ENCODE results near the gene RC3H1.
"Not testable (repeated sequence)": the region's sequence is repeated elsewhere in the genome, so short reads cannot be mapped to it uniquely, and the experiment has no call there.

The RC3H1 gene

DNA sequence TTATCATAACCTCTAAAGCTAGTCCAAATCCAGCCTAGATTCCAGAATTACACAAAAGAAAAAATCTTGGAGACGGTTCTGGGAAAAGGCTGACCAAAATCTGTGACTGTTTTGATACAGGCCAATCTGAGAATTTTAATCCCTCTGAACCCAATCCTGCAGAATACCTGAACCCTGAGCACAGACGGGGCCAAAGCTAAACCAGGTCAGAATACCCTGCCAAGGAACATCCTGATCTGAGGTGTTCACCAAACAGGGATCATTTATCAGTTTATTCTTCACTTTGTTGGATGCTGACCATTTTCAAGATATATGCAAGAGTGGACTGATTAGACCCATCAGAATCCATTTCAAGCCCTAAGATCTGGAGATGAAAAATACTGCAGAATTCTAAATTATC, 3.6 kb downstream of the RC3H1 start:
- DNase-seq, result no peak

DNA sequence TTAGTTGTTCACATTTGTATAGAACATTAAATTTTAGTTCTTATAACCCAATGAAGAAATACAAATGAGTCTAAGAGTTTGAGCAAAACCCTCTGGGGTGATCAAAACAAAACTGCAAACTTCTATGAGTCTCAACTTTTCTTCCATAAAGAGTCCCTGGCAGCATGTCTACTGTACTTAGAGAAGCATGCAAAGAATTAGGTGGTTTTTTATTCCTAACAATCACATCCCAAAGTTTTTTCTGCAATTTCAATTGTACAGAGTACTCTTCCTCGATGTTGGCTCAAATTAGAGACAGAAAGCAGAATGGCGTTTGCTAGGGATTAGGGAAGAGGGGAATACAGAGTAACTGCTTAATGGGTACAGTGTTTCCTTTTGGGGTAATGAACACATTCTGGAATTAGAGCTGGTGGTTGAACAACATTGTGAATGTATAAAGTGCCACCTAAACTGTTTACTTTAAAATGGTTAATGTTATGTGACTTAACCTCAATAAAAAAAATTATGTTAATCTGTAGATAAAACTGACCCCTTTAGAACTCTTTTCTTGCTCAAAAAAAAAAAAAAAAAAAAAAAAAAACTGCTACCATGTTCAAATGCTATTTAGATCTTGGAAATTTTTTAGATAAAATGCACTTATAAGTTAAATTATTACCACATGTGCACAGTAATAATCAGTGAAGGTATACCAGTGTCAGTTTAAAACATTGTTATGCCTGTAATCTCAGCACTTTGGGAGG, 4.8 kb downstream of the RC3H1 start:
- DNase-seq, result no peak

DNA sequence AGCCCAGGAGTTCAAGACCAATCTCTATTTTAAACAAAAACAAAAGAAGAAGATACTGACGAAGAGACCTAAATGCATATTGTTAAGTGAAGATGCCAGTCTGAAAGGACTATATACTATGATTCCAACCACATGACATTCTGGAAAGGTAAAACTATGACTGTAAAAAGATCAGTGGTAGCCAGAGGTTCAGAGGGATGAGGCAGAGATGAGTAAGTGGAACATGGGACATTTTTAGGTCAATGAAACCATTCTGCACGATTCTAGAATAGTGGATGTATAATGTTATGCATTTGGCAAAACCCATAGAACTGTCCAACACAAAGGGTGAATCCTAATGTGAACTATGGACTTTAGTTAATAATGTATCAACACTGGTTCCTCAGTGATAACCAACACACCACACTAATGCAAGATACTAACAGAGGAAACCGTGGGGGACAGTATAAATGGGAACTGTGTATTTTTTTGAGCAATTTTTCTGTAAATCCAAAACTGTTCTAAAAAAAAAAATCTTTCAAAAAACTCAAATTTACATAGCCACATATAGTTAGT, 8.2 kb downstream of the RC3H1 start:
- no peak for DNase-seq

DNA sequence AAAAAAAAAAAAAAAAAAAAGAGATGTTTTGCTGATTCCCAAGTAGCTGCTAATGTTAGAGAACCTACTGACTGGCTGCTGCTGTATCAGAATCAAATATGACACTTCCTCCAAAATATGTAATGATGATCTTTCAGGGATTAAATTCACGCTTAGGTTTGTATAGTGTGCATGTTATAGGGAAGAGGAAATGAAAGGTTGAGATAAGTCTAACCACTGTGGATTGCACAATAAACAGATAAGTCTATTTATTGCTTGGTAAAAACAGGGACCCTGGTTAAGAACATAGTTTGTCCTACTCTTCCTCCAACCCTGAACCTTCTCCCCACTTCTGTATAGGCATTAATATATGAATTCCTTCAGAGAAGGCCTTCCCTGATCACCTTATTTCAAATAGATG, 13.2 kb downstream of the RC3H1 start:
- no peak for DNase-seq

DNA sequence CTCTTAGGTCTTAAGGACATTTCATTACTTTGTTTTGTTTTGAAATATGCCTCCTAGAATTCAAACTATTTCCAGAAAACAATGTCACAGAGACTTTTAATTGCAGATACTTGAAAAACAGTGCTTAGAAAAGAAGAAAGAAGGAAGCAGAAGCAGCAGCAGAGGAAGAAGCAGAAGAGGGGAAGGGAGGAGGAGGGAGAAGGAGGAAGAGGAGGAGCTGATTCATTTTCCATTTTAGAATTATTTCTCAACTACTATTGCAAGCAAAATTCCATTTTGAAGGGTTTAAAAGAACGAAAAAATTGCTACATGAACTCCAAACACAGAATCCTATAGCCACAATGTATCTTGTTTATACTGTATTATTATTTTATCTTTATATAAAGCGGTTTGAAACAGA, 13.9 kb downstream of the RC3H1 start:
- DNase-seq, result no peak

DNA sequence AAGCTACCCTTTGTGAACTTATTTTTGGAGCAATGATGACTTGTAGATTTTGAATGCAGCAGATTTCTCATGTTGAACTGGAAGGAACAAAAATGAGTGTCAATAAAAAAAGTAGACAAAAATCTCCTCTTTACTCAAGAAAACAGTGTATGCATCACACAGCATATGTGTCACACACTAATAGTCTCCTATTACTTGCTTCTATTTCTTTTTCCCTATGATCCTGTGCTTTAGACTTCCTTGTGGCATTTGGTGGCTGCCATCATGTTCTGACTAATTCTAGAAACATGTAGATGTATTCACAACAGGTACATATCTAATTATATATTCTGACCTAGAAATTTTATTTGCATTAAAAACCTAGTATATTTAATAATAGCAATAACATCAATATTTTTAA, 14.3 kb downstream of the RC3H1 start:
- no peak for DNase-seq

DNA sequence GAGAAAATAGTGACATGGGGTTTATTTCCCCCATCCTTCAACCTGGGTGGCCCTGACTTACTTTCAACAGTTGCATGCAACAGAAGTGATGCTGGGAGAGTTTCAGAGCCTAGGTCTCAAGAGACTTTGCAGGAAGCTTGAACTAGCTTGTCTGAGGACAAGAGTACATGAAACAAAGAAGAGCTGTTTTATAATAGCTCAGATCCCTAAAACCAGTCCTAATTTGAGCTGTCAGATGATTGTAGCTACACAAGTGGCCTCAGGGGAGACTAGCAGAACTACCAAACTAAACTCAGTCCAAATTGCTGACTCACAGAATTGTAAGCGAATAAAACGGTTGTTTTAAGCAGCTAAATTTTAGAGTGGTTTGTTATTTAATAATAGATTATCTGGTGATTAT, 17.1 kb downstream of the RC3H1 start:
- DNase-seq, result no peak

DNA sequence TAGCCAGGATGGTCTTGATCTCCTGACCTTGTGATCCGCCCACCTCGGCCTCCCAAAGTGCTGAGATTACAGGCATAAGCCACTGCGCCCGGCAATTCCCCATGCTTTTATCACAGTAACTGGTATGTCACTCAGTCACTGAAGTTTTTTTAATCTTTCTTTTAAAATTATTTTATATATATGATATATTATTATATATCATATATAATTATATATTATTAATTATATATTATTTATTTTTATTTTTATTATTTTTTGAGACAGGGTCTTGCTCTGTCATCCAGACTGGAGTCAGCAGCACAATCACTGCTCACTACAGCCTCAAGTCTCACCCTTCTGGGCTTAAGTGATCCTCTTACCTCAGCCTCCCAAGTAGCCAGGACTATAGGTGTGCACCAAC, 18.3 kb downstream of the RC3H1 start:
- no peak for DNase-seq

DNA sequence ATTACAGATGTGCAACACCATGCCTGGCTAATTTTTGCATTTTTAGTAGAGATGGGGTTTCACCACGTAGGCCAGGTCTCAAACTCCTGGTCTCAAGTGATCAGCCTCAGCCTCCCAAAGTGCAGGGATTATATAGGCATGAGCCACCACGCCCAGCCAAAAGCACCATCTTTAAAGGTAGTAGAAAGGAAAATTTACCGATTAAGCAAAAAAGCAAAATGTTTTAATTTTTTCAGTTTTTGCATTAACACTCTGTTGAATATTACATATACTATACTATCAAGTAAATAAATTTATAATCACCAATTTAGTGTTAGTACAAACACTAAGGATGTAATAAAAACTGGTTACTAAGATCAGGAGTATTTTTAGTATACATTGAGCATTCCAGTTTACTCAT, 20.6 kb downstream of the RC3H1 start:
- DNase-seq, result no peak

DNA sequence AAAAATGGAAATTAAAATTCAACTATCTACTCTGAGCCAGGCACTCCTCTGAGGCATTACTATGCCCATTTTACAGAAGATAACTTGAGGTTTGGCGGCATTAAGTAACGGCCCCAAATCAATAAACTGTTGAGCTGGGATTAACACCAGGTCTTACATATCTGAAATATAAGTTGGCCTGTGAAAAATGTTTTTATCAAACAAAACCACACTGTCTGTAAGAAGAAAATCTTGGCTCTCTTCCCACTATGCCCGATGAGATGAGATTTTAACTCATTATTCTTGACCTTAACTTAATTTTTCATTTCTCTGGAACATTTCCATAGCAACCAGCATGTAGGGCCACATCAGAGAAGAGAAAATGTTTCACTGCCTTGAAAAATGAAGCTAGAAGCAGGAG, 21.8 kb downstream of the RC3H1 start:
- DNase-seq, result no peak

DNA sequence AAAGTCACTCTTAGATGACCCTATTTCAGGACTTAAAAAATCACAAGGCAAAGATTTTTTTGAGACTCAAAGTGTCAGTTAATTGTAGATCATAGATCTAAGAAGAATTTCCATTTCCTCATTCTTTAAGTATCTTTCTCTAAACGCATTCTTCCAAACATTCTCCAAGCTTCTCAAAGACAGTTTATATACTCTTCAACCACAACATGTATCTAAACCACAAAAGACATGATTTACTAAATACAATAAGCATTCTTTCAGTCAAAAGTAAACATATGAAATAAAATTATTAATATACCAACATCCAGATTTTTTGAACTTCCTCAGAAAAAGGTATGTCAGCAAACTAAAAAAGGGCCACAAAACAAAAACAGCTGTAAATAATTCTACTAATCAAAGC, 24.4 kb downstream of the RC3H1 start:
- DNase-seq, result no peak

DNA sequence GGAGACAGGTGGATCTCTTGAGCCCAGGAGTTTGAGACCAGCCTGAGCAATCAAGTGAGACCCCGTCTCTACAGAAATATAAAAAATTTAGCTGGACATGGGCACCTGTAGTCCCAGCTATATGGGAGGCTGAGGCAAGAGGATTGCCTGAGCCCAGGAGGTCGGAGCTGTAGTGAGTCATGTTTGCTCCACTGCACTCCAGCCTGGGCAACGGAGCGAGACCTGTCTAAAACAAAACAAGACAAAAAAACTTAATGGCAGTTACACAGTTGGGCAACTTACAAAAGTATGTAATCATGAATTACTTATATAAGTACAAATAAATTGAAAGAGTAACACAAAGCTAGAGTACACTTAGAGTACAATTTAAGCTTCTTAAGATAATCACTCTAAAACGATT, 25.2 kb downstream of the RC3H1 start:
- no peak for DNase-seq

DNA sequence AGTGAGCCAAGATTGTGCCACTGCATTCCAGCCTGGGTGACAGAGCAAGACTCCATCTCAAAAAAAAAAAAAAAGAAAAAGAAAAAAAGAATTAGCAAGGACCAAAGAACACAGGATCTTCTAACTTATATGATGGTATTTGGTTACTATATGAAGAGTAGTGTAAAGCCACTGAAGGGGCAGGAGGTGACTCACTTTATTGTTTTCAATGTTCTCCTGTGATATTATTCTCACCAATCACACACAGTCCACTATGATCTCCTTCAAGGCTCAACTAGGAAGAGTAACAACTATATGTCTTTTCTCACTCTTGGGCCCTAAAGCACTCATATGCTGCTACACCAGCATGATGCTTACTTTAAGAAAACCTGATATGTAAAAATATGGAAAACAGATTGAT, 26.7 kb downstream of the RC3H1 start:
- DNase-seq, result no peak

DNA sequence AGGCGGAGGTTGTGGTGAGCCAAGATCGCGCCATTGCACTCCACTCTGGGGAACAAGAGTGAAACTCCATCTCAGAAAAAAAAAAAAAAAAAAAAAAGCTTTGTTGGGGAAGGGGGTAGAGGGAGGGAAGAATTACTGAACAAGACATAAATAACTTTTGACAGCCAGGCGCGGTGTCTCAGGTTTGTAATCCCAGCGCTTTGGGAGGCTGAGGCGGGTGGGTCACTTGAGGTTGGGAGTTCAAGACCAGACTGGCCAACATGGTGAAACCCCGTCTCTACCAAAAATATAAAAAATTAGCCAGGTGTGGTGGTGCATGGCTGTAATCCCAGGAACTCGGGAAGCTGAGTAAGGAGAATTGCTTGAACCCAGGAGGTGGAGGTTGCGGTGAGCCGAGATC, 28.2 kb downstream of the RC3H1 start:
- DNase-seq, result not testable (repeated sequence)

DNA sequence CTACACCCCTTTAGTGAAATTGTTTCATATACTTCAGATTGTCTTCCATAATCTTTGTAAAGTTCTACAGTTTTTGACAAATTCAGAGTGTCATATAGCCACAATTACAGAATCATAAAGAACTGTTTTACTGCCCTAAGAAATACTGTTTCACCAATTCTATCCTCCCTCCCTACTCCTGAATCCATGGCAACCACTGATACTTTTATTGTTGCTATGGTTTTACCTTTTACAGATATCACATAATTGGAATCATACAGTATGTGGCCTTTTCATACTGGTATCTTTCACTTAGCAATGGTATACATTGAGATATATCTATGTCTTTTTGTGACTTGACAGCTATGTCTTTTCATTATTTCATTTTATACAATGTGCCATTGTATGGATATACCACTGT, 34.1 kb downstream of the RC3H1 start:
- no peak for DNase-seq

DNA sequence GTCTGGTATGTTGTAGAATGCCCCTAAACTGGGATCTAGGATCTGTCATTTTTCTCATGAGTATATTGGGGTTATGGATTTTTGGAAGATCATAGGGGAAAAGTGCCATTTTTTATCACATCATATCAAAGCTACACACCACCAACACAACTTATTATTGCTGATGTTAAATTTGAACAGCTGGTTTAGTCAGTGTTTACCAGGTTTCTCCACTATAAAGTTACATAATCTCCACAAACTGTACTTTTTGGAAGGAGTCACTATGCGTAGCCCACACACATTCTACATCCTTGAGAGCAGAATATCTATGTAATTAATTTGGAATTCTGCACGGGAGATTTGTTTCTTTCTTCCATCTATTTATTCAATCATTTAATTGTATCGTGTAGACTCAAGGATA, 35.2 kb downstream of the RC3H1 start:
- DNase-seq, result no peak

DNA sequence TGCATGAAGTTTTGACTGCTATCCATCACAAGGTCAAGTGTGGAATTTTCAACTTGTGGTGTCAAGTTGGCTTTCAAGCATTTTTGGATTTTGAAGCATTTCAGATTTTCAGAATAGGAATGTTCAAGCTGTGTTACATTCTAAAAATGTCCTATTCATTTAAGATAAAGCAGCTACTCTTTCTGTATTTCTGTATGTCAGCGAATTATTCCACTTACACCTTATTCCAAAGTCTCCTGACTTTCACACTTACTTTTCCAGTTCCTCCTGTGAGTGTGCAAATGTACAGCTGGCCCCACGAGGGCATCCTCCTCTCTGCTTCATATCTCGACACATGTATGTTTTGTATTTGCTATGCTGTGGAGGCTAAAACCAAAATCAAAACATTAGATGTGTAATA, 51.9 kb downstream of the RC3H1 start:
- no peak for DNase-seq

DNA sequence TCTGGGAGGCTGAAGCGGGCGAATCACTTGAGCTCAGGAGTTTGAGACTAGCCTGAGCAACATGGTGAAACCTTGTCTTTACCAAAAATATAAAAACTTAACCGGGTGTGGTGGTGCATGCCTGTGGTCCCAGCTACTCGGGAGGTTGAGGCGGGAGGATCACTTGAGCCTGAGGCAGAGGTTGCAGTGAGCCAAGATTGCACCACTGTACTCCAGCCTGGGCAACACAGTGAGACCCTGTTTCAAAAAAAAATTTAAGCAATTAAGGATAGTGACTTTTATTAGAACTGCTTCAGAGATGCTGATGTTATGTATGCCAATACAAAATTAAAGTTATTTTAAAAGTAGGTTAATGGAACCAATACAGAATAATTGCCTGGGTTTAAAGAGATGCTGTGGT, 56.3 kb downstream of the RC3H1 start:
- DNase-seq, result not testable (repeated sequence)

DNA sequence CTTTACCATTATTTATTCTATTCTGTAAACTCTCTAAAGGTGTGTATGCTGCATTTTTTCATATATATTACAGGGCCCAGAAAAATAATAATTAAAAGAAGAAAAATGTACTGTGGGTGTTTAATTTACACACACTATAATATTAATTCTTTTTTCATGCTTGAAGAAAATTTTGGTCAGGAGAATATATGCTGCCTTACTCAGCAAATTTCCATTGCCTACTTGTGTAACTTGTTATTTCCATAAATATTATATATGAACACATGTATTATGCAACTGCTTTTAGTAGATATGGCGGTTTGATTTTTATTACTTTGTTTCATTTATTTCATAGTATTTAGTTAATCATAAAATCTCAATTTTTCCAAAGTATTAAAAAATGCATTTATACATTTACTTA, 58.7 kb downstream of the RC3H1 start:
- no peak for DNase-seq

DNA sequence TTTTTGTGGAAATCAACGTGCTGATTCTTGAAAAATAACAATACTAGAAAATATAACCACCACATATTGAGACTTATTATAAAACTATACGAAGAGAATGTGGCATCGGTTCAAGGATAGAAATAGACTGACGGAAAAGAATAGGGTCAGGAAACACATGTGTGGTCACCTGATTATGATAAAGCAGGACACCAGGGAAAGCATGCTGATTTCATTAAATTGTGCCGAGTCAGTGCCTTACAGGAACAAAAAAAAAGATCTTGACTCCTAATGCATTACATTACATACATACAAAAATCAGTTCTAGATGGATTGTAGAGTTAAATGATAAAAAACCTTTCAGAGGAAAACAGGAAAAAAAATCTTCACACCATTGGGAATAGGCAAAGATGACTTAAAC, 61.5 kb downstream of the RC3H1 start:
- DNase-seq, result no peak

DNA sequence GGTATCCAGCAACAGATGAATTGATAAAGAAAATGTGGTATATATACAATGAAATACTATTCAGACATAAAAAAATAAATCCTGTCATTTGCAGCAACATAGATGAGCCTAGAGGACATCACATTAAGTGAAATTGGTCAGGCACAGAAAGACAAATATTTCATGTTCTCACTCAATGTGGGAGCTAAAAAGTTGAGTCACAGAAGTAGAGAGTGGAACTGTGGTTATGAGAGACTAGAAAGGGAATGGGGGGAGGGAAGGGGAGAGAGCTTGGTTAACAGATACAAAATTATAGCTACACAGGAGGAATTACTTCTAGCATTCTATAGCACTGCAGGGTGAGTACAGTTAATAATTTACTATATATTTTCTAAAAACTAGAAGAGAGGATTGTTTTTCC, 68.0 kb downstream of the RC3H1 start:
- DNase-seq, result no peak

DNA sequence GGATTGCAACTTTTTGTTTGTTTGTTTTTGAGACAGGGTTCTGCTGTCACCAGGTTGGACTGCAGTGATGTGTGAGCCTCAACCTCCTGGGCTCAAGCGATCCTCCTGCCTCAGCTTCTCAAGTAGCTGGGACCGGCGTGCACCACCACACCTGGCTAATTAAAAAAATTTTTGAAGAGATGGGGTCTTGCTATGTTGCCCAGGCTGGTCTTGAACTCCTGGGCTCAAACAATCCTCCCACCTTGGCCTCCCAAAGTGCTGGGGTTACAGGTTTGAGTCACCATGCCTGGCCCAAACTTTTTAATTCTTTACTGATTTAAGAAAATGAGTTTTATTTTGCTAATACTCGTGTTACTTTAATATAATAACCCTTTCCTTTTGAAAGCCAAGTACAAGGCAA, 73.6 kb downstream of the RC3H1 start:
- DNase-seq, result no peak

DNA sequence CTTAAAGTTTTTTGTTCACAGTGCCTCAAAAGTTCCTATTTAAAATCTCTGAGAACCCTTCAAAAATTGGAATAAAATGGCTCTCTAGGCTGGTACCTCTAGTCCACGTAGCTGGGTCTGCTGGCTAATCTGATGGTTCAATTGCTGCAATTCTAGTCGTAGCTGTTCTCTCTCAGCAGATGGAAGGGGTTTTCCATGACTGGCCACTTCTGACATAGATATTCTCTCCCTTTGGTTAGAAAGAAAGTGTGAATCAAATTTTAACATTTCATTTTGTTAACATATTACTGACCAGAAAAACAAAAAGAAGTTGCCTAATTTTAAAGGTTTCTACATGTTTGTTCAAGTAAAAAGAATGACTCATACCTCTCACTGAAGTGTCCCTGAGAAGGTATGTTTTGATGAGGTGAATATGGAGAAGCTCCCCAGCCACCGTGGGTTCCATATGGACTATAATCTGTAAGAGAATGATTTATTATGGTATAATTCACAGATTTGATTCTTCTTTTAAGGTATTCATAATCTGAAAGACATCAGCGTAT, 75.7 kb downstream of the RC3H1 start:
- DNase-seq, result no peak

DNA sequence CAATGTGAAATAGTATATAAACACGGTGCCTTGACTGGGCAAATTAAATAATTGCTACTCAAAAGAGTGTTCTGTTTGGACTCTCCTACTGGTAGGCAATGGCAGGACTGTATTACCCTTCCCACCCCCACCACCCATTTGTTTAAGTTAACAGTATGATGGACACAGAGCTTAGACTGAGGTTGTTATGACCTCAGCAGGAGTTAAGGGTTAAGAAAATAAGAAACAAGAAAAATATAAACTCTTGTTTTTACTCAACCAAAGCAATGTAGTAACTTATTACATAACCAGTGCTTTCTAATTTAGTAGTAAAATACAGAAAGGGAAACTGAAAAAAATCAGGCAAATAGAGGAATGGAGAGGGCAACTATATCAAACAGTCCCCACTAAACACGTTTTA, 85.1 kb downstream of the RC3H1 start:
- no peak for DNase-seq

DNA sequence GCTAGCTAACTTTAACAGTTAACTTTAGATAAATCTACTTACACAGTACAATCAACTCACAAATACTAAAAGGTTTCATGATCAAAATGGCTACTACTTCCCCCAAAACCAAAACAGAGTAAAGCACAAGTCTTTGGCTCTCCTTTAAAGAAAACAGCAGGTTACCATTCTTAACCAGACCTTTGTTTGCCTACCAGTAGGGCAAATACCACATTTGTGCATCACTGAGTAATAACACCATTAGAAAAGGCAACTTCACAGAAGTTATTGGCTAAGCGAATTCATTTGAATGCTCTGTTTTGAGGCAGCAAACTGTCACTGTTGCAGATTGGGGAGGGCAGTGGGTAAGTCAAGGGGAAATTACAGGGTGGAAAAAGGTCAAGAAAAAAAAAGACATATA, 87.7 kb downstream of the RC3H1 start:
- DNase-seq, result no peak

Measured in retina (tissue), 1 donor.